Measurements from ENCODE around the gene ELFN2. TPM values are rescaled to one million over a fixed set of nuclear protein-coding genes. Genes with fewer than 3 reads are reported as not detected.

ELFN2 gene
- polyA plus RNA-seq, 3 donors, result 0.01 TPM; not detected in 2

DNA sequence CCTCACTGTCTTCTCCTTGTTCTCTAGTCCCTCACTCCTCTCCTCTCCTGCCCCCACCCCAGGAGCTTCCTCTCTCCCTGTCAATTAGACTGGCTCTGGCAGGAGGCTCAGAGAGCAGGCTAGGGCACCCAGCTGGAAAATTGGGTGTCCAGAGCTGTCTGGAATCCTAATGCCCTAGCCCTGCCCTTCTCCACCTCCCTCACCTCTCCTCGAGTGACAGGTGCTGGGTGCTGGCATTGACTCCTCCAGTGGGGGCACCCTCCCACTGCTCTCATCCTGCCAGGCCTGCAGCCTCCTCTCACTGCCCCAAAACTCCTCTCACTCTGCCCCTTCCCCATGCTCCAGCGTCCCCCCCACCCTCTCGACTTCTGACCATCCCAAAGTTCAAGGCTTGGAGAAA lies 76.0 kb downstream of the ELFN2 start:
- Histone ChIP-seq H3K4me1 (ENCODE audit: control insufficient read depth in 1 of 2, insufficient read depth in 2 of 2, low read length in 2 of 2) (no peaks in the 10 kb centered on the region), H3K36me3 (replicated peaks in 1 of 2; ENCODE audit: control insufficient read depth in 1 of 2, insufficient read depth in 2 of 2, low read length in 2 of 2) (no peaks in the 10 kb centered on the region), H4K20me1 (ENCODE audit: insufficient read depth, low read length) (no peaks in the 10 kb centered on the region), H3K4me3 (replicated peaks in 1 of 3; ENCODE audit: low read depth in 2 of 3, low read length in 3 of 3) (no peak overlapping the region), H3K4me2 (replicated peaks; ENCODE audit: extremely low read depth, low read length, poor library complexity, severe bottlenecking) (no peak overlapping the region), H3K27me3 (ENCODE audit: control insufficient read depth in 2 of 2, insufficient read depth in 2 of 2, low read length in 2 of 2) (no peaks in the 10 kb centered on the region), H3K27ac (ENCODE audit: low read depth in 1 of 2, low read length in 2 of 2) (no peak overlapping the region), H3K9ac (ENCODE audit: insufficient read depth, low read length, poor library complexity, severe bottlenecking) (no peak overlapping the region), H3K79me2 (ENCODE audit: insufficient read depth, low read length) (no peaks in the 10 kb centered on the region), H3K9me3 (replicated peaks in 1 of 2; ENCODE audit: control insufficient read depth in 1 of 2, insufficient read depth in 1 of 2, low read length in 2 of 2) (no peaks in the 10 kb centered on the region), H2AFZ (ENCODE audit: insufficient read depth, low read depth, low read length, poor library complexity, severe bottlenecking) (no peak overlapping the region)
- no peak for DNase-seq
- TF ChIP-seq, protein P1, sequence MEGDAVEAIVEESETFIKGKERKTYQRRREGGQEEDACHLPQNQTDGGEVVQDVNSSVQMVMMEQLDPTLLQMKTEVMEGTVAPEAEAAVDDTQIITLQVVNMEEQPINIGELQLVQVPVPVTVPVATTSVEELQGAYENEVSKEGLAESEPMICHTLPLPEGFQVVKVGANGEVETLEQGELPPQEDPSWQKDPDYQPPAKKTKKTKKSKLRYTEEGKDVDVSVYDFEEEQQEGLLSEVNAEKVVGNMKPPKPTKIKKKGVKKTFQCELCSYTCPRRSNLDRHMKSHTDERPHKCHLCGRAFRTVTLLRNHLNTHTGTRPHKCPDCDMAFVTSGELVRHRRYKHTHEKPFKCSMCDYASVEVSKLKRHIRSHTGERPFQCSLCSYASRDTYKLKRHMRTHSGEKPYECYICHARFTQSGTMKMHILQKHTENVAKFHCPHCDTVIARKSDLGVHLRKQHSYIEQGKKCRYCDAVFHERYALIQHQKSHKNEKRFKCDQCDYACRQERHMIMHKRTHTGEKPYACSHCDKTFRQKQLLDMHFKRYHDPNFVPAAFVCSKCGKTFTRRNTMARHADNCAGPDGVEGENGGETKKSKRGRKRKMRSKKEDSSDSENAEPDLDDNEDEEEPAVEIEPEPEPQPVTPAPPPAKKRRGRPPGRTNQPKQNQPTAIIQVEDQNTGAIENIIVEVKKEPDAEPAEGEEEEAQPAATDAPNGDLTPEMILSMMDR (IDR thresholded peaks at IDR 0.05), result no peak
- intact Hi-C loops (cut with micrococcal nuclease), result no loop called here
- Mint-ChIP-seq H3K27ac (no peak overlapping the region), H3K9me3 (no peaks in the 10 kb centered on the region), H3K36me3 (no peaks in the 10 kb centered on the region), H3K27me3 (ENCODE audit: low read depth in 3 of 3) (peaks cover 0 to 9% (median 3%) of the 10 kb centered on the region in 3 donors), H3K4me3 (no peak overlapping the region), H3K4me1 (no peaks in the 10 kb centered on the region)
- 74% methylated on average over 3 of the region's 3 CpGs for WGBS (ENCODE audit: insufficient coverage)

DNA sequence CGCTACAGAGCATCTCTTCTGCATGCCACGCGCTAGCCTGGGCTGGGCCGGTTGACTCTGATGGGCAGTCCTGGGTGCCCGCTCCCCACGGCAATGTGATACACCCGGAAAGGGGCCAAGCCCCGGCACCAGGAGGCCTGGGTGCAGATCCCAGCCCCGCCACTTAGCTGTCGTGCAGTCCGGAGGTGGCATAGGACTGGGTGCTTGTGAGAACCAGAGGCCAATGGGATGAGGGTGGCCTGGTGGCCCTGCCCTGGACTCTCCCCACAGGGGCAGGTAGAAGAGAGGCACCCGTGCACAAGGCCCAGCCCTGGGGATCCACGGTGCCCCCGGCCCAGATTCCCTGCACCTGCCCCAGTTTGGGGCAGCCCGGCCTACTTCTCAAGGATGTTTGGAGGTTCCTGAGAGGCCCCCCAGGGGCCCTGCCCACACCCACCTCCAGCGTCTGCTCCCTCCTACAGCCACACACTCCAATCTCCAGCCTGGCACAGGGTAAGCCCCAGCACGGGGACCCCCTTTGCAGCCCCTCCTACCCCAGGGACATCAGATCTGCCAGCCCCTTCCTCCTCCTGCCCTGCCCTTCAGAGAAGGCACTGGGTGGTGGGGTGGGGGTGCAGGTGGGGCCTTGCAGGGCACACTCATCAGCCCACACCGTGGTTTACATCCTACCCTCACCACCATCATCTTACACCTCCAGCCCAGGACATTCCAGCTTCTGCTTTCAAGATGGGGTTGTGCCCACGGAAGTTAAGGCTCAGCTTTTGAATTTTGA lies 78.0 kb downstream of the ELFN2 start:
- H3K9me3 ChIP-seq (replicated peaks in 1 of 2; ENCODE audit: control insufficient read depth in 1 of 2, insufficient read depth in 1 of 2, low read length in 2 of 2), result no peaks in the 10 kb centered on the region
- intact Hi-C loops (cut with micrococcal nuclease), result no loop called here
- H3K36me3 Mint-ChIP-seq, result no peaks in the 10 kb centered on the region
- H3K4me2 ChIP-seq (replicated peaks; ENCODE audit: extremely low read depth, low read length, poor library complexity, severe bottlenecking), result no peak overlapping the region
- H3K9ac ChIP-seq (ENCODE audit: insufficient read depth, low read length, poor library complexity, severe bottlenecking), result no peak overlapping the region
- no peak for DNase-seq
- H3K79me2 ChIP-seq (ENCODE audit: insufficient read depth, low read length), result no peaks in the 10 kb centered on the region
- peaks cover 3 to 13% (median 4%) of the 10 kb centered on the region in 3 donors for H3K27me3 Mint-ChIP-seq (ENCODE audit: low read depth in 3 of 3)
- WGBS (ENCODE audit: insufficient coverage), result 96% methylated on average over 12 of the region's 19 CpGs
- no peak overlapping the region for H3K4me3 ChIP-seq (replicated peaks in 1 of 3; ENCODE audit: low read depth in 2 of 3, low read length in 3 of 3)
- H3K4me1 Mint-ChIP-seq, result no peaks in the 10 kb centered on the region
- no peaks in the 10 kb centered on the region for H3K4me1 ChIP-seq (ENCODE audit: control insufficient read depth in 1 of 2, insufficient read depth in 2 of 2, low read length in 2 of 2)
- no peak overlapping the region for H3K4me3 Mint-ChIP-seq
- no peak overlapping the region for H3K27ac ChIP-seq (ENCODE audit: low read depth in 1 of 2, low read length in 2 of 2)
- no peaks in the 10 kb centered on the region for H3K27me3 ChIP-seq (ENCODE audit: control insufficient read depth in 2 of 2, insufficient read depth in 2 of 2, low read length in 2 of 2)
- no peak overlapping the region for H2AFZ ChIP-seq (ENCODE audit: insufficient read depth, low read depth, low read length, poor library complexity, severe bottlenecking)
- H3K36me3 ChIP-seq (replicated peaks in 1 of 2; ENCODE audit: control insufficient read depth in 1 of 2, insufficient read depth in 2 of 2, low read length in 2 of 2), result no peaks in the 10 kb centered on the region
- H3K27ac Mint-ChIP-seq, result no peak overlapping the region
- no peaks in the 10 kb centered on the region for H4K20me1 ChIP-seq (ENCODE audit: insufficient read depth, low read length)
- TF ChIP-seq, protein P1 (IDR thresholded peaks at IDR 0.05), result no peak
- no peaks in the 10 kb centered on the region for H3K9me3 Mint-ChIP-seq
